HG03066 (cell line): ENCODE measurements around the gene DDX41.

ENCODE experiments used
- ATAC-seq: cut with Tn5 transposase; IDR thresholded peaks from one replicate; pipeline ENCODE4 v1.9.1; 2021; ENCODE audit warnings: low read depth; ENCODE audit not compliant: unreplicated experiment

DDX41 gene

GRCh38 chr5:177515580-177515979 lies 1.2 kb downstream of the DDX41 start:
- no peak for ATAC-seq

GRCh38 chr5:177514541-177514940 lies 2.2 kb downstream of the DDX41 start:
- no peak for ATAC-seq

GRCh38 chr5:177513500-177513899 lies 3.3 kb downstream of the DDX41 start:
- no peak for ATAC-seq

- no peak for ATAC-seq
Measured at GRCh38 chr5:177512736-177513380, 3.9 kb downstream of the DDX41 start.

GRCh38 chr5:177511796-177512675 lies 4.7 kb downstream of the DDX41 start:
- no peak for ATAC-seq

- no peak for ATAC-seq
Measured at GRCh38 chr5:177511181-177511580, 5.6 kb downstream of the DDX41 start.

GRCh38 chr5:177510567-177511053 lies 6.2 kb downstream of the DDX41 start:
- no peak for ATAC-seq

GRCh38 chr5:177509991-177510566 lies 6.7 kb downstream of the DDX41 start:
- peak; percentile 38 for ATAC-seq

- ATAC-seq, result peak; percentile 40
Measured at GRCh38 chr5:177509381-177509951, 7.3 kb downstream of the DDX41 start, which contains the start of gene DOK3. Gene DOK3, minus strand, starts transcription at chr5:177509826. Its CDS starts 286 bp downstream, at chr5:177509540.

- no peak for ATAC-seq
Measured at GRCh38 chr5:177508837-177509236, 7.9 kb downstream of the DDX41 start.

GRCh38 chr5:177508221-177508611 lies 8.5 kb downstream of the DDX41 start:
- no peak for ATAC-seq

GRCh38 chr5:177507596-177508220 lies 9.1 kb downstream of the DDX41 start:
- ATAC-seq, result no peak

- ATAC-seq, result no peak
Measured at GRCh38 chr5:177507165-177507564, 9.6 kb downstream of the DDX41 start.

- no peak for ATAC-seq
Measured at GRCh38 chr5:177505075-177505474, 11.7 kb downstream of the DDX41 start.

- ATAC-seq, result no peak
Measured at GRCh38 chr5:177504086-177505056, 12.4 kb downstream of the DDX41 start.

- ATAC-seq, result no peak
Measured at GRCh38 chr5:177503351-177504085, 13.2 kb downstream of the DDX41 start.

GRCh38 chr5:177502886-177503285 lies 13.9 kb downstream of the DDX41 start:
- no peak for ATAC-seq

GRCh38 chr5:177501874-177502678 lies 14.7 kb downstream of the DDX41 start:
- no peak for ATAC-seq
